ENCODE results near the gene UBE2D1. TPM values are rescaled to one million over a fixed set of nuclear protein-coding genes. Genes with fewer than 3 reads are reported as not detected.

Gene UBE2D1
- 100 to 1,000 TPM in 1 of 4 donors, 10 to 100 TPM in 3; 36.6 to 115 (median 46.6) TPM for total RNA-seq
- polyA plus RNA-seq, result 100 to 1,000 TPM in 2 of 3 donors, 10 to 100 TPM in 1; 23.8 to 120 (median 104) TPM
- long read RNA-seq, donor 1, transcript UBE2D1-201 (7 exons, 2,659 nt), result major isoform, 32 of 36 reads
- long read RNA-seq, donor 1, partial matches to known transcripts, result 0 of 36 reads
- long read RNA-seq, donor 1, other reads (novel, unspliced or antisense), result 3 of 36 reads
- long read RNA-seq, donor 2, transcript UBE2D1-204 (6 exons, 2,621 nt), result minor isoform, 7 of 248 reads
- long read RNA-seq, donor 2, transcript UBE2D1-201 (7 exons, 2,659 nt), result major isoform, 225 of 248 reads
- long read RNA-seq, donor 2, partial matches to known transcripts, result 3 of 248 reads
- long read RNA-seq, donor 2, other reads (novel, unspliced or antisense), result 12 of 248 reads

- WGBS, 3 donors, result 0 to 1% (median 1%) methylated on average over 32 to 49 of the region's 49 CpGs
- peak within 1 kb of the TSS; percentile 92 for H3K4me3 ChIP-seq
- peak within 1 kb of the TSS; percentile 99 for H3K27ac ChIP-seq
- no peaks in the 10 kb centered on the region for H3K27me3 ChIP-seq (ENCODE audit: insufficient read depth in 3 of 3, low read length in 2 of 3)
- DNase-seq (peak; percentile 89 to 95), ATAC-seq (peak; percentile 89 to 93 (median 90))
- H3K9me3 ChIP-seq, result no peaks in the 10 kb centered on the region
- peaks cover 39% of the 10 kb centered on the region for H3K4me1 ChIP-seq
- peak; percentile 26 for TF ChIP-seq CTCF (IDR thresholded peaks at IDR 0.05)
- H3K36me3 ChIP-seq (ENCODE audit: insufficient read depth in 1 of 2, low read depth in 1 of 2), result peaks cover 0 to 4% of the 10 kb centered on the region in 2 donors
- intact Hi-C loops (cut with DNase I), result loop anchor here (1.0 to 2.0 kb wide), 2 partner anchors 50 kb away; partner anchors contain the start of gene TFAM (in 2 of the 2)
These were observed at the start of gene UBE2D1 for GRCh38 chr10:58334817-58335305. Gene UBE2D1 (plus strand): TSS chr10:58335006. CDS start chr10:58335202, 196 bp downstream.

- H3K4me3 ChIP-seq, result no peak overlapping the region
- H3K27ac ChIP-seq, result no peak overlapping the region
- intact Hi-C loops (cut with DNase I), result loop anchor here (1.0 to 2.0 kb wide), 2 partner anchors 114 to 115 kb away; no protein-coding TSS in a partner anchor
- WGBS, 3 donors, result 65 to 78% (median 70%) methylated on average over 5 of the region's 5 CpGs
- H3K4me1 ChIP-seq, result no peaks in the 10 kb centered on the region
- H3K27me3 ChIP-seq (ENCODE audit: insufficient read depth in 3 of 3, low read length in 2 of 3), result no peaks in the 10 kb centered on the region
- TF ChIP-seq CTCF (IDR thresholded peaks at IDR 0.05), result peak; percentile 79
- no peaks in the 10 kb centered on the region for H3K9me3 ChIP-seq
- peak in 3 of 4 donors; percentile 65 to 89 (median 78) for ATAC-seq
- H3K36me3 ChIP-seq (ENCODE audit: insufficient read depth in 1 of 2, low read depth in 1 of 2), result peaks cover 0 to 33% of the 10 kb centered on the region in 2 donors
- DNase-seq, result no peak
These were observed 43.1 kb upstream of the UBE2D1 start for GRCh38 chr10:58291538-58292174.

- Histone ChIP-seq H3K27me3 (ENCODE audit: insufficient read depth in 3 of 3, low read length in 2 of 3) (no peaks in the 10 kb centered on the region), H3K4me1 (no peaks in the 10 kb centered on the region), H3K36me3 (ENCODE audit: insufficient read depth in 1 of 2, low read depth in 1 of 2) (peaks cover 0 to 15% of the 10 kb centered on the region in 2 donors), H3K4me3 (no peak overlapping the region), H3K27ac (no peak overlapping the region), H3K9me3 (no peaks in the 10 kb centered on the region)
- ATAC-seq (no peak), DNase-seq (no peak)
- no peak for TF ChIP-seq CTCF (IDR thresholded peaks at IDR 0.05)
- 70 to 84% (median 70%) methylated on average over 5 of the region's 5 CpGs for WGBS, 3 donors
- intact Hi-C loops (cut with DNase I), result no loop called here
These were observed 40.8 kb upstream of the UBE2D1 start for GRCh38 chr10:58293989-58294388.

- DNase-seq (peak in 1 of 2 donors; percentile 27), ATAC-seq (peak; percentile 76 to 91 (median 80))
- no peaks in the 10 kb centered on the region for H3K36me3 ChIP-seq (ENCODE audit: insufficient read depth in 1 of 2, low read depth in 1 of 2)
- TF ChIP-seq CTCF (IDR thresholded peaks at IDR 0.05), result peak; percentile 83
- intact Hi-C loops (cut with DNase I), result loop anchor here in 1 of 2 donors (1.0 kb wide), 1 partner anchor 86 kb away; the partner anchor contains the start of gene TFAM
- no peaks in the 10 kb centered on the region for H3K27me3 ChIP-seq (ENCODE audit: insufficient read depth in 3 of 3, low read length in 2 of 3)
- H3K9me3 ChIP-seq, result no peaks in the 10 kb centered on the region
- WGBS, 3 donors, result 18 to 25% (median 20%) methylated on average over 4 of the region's 4 CpGs
- no peak overlapping the region for H3K27ac ChIP-seq
- no peaks in the 10 kb centered on the region for H3K4me1 ChIP-seq
- no peak overlapping the region for H3K4me3 ChIP-seq
These were observed 35.2 kb upstream of the UBE2D1 start for GRCh38 chr10:58299580-58299979.
